Measurements from ENCODE around the gene DTNB.

GRCh38 chr2:25373269-25373981 is 300.0 kb downstream of the DTNB start:
- TF ChIP-seq POLR2AphosphoS5 (IDR thresholded peaks at IDR 0.05; ENCODE audit: borderline replicate concordance, low read depth, low read length), result no peak
- TF ChIP-seq EZH2 (IDR thresholded peaks at IDR 0.05), result no peak
